ENCODE results near the gene AQP12B.

AQP12B gene

DNA sequence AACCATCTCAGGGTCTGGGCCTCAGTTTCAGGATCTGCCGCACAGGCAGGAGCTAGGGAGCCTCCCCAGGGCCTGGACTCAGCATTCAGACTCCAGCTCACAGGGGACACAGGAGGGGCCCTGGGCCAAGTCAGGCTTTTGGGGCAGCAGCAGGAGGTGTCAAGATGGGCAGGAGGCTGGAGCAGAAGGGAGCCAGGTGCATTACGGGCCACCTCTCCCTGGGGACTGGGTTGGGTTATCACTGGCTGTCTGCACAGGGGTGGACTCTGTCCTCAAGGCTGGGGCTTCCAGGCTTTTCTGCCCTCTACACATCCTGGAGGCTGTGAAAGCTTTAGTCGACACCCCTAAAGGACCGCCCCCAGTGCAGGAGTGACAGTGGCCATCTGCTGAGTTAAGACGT lies 29.0 kb upstream of the AQP12B start:
- no peak for TF ChIP-seq CTCF (IDR thresholded peaks at IDR 0.05; ENCODE audit: insufficient read depth, low read depth, low read length, missing control alignments)
- no peak overlapping the region for H3K4me3 ChIP-seq (ENCODE audit: low read length)
- no peak for DNase-seq (ENCODE audit: low read depth)

- H3K4me3 ChIP-seq (ENCODE audit: low read length), result no peak overlapping the region
- TF ChIP-seq CTCF (IDR thresholded peaks at IDR 0.05; ENCODE audit: insufficient read depth, low read depth, low read length, missing control alignments), result no peak
Observed at GRCh38 chr2:240711296-240711695, 28.6 kb upstream of the AQP12B start.

DNA sequence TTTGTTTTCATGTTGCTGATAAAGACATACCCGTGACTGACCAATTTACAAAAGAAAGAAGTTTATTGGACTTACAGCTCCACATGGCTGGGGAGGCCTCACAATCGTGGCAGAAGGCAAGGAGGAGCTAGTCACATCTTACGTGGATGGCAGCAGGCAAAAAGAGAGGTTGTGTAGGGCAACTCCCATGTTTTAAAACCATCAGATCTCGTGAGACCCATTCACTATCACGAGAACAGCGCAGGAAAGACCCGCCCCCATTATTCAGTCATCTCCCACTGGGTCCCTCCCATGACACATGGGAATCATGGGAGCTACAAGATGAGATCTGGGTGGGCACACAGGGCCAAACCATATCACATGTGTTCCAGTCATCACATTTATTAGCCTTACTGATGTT lies 25.8 kb upstream of the AQP12B start:
- TF ChIP-seq CTCF (IDR thresholded peaks at IDR 0.05; ENCODE audit: insufficient read depth, low read depth, low read length, missing control alignments), result no peak
- no peak overlapping the region for H3K4me3 ChIP-seq (ENCODE audit: low read length)
- DNase-seq (ENCODE audit: low read depth), result no peak

More at GRCh38 chr2:240711296-240711695, 28.6 kb upstream of the AQP12B start:
- DNase-seq (ENCODE audit: low read depth), result no peak

DNA sequence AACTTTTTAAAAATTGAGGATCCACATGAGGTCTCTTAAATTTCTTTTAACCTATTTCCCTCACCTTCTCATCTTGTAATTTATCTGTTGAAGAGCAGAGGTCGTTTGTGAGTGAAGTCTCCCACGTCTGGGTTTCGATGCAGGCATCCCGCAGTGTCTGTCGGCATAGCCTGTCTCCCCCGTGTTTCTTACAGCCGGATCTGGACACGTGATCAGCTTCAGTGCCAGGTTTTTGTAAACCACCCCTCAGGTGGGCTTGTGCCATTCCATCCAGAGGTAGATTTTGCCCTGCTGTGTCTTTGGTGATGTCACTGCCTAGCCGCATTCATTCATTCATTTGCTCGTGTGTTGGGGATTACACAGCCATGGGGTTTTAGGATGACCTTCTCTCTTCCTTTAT lies 25.1 kb upstream of the AQP12B start:
- no peak for DNase-seq (ENCODE audit: low read depth)
- no peak overlapping the region for H3K4me3 ChIP-seq (ENCODE audit: low read length)
- TF ChIP-seq CTCF (IDR thresholded peaks at IDR 0.05; ENCODE audit: insufficient read depth, low read depth, low read length, missing control alignments), result no peak

DNA sequence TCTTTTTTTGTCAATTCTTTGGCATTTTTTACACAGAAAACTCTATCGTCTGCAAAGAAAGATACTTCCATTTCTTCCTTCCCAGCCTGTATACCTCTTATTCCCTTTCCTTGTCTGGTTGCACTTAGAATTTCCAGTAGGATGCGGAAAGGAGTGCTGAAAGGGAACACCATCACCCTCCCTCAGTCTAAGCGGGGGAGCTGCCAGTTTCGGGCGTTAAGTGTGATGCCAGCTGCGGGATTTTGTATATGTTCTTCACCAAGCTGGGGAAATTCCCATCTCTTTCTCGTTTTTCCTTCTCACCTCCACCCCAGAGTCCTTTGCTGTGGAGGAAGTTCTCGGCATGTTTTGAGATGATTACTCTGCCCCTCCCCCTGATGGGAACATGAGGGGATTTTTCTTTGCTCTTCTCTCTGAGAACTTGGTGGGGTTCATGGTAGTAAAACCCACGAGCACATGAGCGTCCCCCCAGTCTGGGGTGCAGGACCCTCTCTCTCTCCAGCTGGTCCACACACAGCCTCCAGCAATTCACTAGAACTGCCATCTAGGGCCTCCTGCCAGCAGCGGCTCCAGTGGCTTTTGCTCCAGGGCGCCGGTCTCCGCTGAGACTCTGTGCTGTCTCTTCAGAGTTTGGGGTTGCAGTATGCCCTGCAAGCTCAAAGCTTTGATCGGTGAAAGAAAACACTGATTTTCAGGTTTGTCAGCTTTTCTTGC lies 24.5 kb upstream of the AQP12B start:
- no peak for DNase-seq (ENCODE audit: low read depth)
- no peak for TF ChIP-seq CTCF (IDR thresholded peaks at IDR 0.05; ENCODE audit: insufficient read depth, low read depth, low read length, missing control alignments)
- no peak overlapping the region for H3K4me3 ChIP-seq (ENCODE audit: low read length)

- no peak for DNase-seq (ENCODE audit: low read depth)
- TF ChIP-seq CTCF (IDR thresholded peaks at IDR 0.05; ENCODE audit: insufficient read depth, low read depth, low read length, missing control alignments), result no peak
- H3K4me3 ChIP-seq (ENCODE audit: low read length), result no peak overlapping the region
Observed at GRCh38 chr2:240705204-240705791, 22.6 kb upstream of the AQP12B start.

DNA sequence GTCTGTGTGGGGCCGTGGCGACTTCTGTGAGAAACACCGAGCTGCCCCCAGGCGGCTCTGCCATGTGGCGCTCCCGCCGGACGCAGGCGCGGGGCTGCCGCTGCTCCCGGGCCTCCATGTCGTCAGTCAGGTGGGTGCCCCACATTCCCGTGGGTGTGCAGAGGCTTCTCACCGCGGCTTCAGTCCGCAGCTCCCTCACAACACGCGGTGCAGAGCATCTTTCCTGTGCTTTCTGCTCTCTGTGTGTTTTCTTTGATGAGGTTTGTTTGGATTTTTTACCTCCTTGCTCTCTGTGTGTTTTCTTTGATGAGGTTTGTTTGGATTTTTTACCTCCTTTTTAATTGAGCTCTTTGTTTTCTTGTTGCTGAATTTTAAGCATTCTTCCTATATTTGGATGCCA lies 22.0 kb upstream of the AQP12B start:
- no peak for TF ChIP-seq CTCF (IDR thresholded peaks at IDR 0.05; ENCODE audit: insufficient read depth, low read depth, low read length, missing control alignments)
- no peak for DNase-seq (ENCODE audit: low read depth)

More for the DNA sequence above, 22.0 kb upstream of the AQP12B start:
- H3K4me3 ChIP-seq (ENCODE audit: low read length), result no peak overlapping the region

Measured in epithelial cell of esophagus (primary cell).